SK-N-SH treated with all-trans-retinoic acid at 6 μM for 48 hours (cell line): ENCODE measurements around the gene MAML3.

Source experiments
- ATAC-seq: fragments of 200-7000 bp; cut with Tn5 transposase; 3 replicates; pipeline ENCODE4 v1.9.1; 2020; ENCODE audit warnings: mild to moderate bottlenecking, moderate library complexity
- ARNTL ChIP-seq: fragments of 450-650 bp; formaldehyde crosslinking; IDR thresholded peaks from 2 replicates; pipeline ENCODE4 v1.5.0; 2020; ENCODE audit warnings: low read depth, mild to moderate bottlenecking, moderate library complexity, borderline replicate concordance
- BACH2 ChIP-seq: fragments of 250-450 bp; sonication (Bioruptor Pico); IDR thresholded peaks from 2 replicates; pipeline ENCODE4 v1.9.0; 2021; ENCODE audit warnings: mild to moderate bottlenecking, borderline replicate concordance
- CSDC2 ChIP-seq: fragments of 250-450 bp; sonication (Bioruptor Pico); IDR thresholded peaks from 2 replicates; pipeline ENCODE4 v1.5.0; 2020; ENCODE audit warnings: mild to moderate bottlenecking, moderate library complexity
- CSRNP3 ChIP-seq: fragments of 250-450 bp; sonication (Bioruptor Pico); IDR thresholded peaks from 2 replicates; pipeline ENCODE4 v1.5.1; 2021; ENCODE audit warnings: mild to moderate bottlenecking, moderate library complexity
- ESRRG ChIP-seq: fragments of 250-450 bp; sonication (Bioruptor Pico); IDR thresholded peaks from 2 replicates; pipeline ENCODE4 v1.6.1; 2021; ENCODE audit warnings: mild to moderate bottlenecking
- GLIS3 ChIP-seq: fragments of 250-450 bp; sonication (Bioruptor Pico); IDR thresholded peaks from 2 replicates; pipeline ENCODE4 v1.5.0; 2020; ENCODE audit warnings: mild to moderate bottlenecking, moderate library complexity
- ISL1 ChIP-seq: fragments of 250-450 bp; sonication (Bioruptor Pico); IDR thresholded peaks from 2 replicates; pipeline ENCODE4 v2.1.2; 2022; ENCODE audit warnings: mild to moderate bottlenecking, moderate library complexity
- OSR1 ChIP-seq: fragments of 250-450 bp; sonication (Bioruptor Pico); IDR thresholded peaks from 2 replicates; pipeline ENCODE4 v1.8.0; 2022; ENCODE audit warnings: moderate library complexity, mild to moderate bottlenecking, inconsistent platforms
- PPARA ChIP-seq: fragments of 250-450 bp; sonication (Bioruptor Pico); IDR thresholded peaks from 2 replicates; pipeline ENCODE4 v1.5.0; 2020; ENCODE audit warnings: mild to moderate bottlenecking, borderline replicate concordance
- RARB ChIP-seq: fragments of 250-450 bp; sonication (Bioruptor Pico); IDR thresholded peaks from 2 replicates; pipeline ENCODE4 v1.8.0; 2021; ENCODE audit warnings: mild to moderate bottlenecking, moderate library complexity
- SNAI2 ChIP-seq: fragments of 250-450 bp; sonication (Bioruptor Pico); IDR thresholded peaks from 2 replicates; pipeline ENCODE4 v1.5.0; 2020; ENCODE audit warnings: mild to moderate bottlenecking, moderate library complexity
- TCF4 ChIP-seq: fragments of 250-450 bp; sonication (Bioruptor Pico); IDR thresholded peaks from 2 replicates; pipeline ENCODE4 v1.8.0; 2021; ENCODE audit warnings: mild to moderate bottlenecking, moderate library complexity, borderline replicate concordance
- TOX ChIP-seq: fragments of 250-450 bp; sonication (Bioruptor Pico); IDR thresholded peaks from 2 replicates; pipeline ENCODE4 v1.8.0; 2021; ENCODE audit warnings: mild to moderate bottlenecking, moderate library complexity, borderline replicate concordance
- ZC3H10 ChIP-seq: fragments of 250-450 bp; sonication (Bioruptor Pico); IDR thresholded peaks from 2 replicates; pipeline ENCODE4 v1.5.1; 2021; ENCODE audit warnings: mild to moderate bottlenecking, moderate library complexity
- ZFP3 ChIP-seq: fragments of 250-450 bp; sonication (Bioruptor Pico); IDR thresholded peaks from 2 replicates; pipeline ENCODE4 v1.5.0; 2020; ENCODE audit warnings: mild to moderate bottlenecking, moderate library complexity
- ZFP30 ChIP-seq: fragments of 450-650 bp; formaldehyde crosslinking; IDR thresholded peaks from 2 replicates; pipeline ENCODE4 v1.5.0; 2022; ENCODE audit warnings: mild to moderate bottlenecking, moderate library complexity
- ZNF565 ChIP-seq: fragments of 450-650 bp; formaldehyde crosslinking; conservative IDR thresholded peaks from 2 replicates; pipeline ENCODE4 v1.5.0; 2020; ENCODE audit warnings: low read depth, mild to moderate bottlenecking, moderate library complexity
- ZNF70 ChIP-seq: fragments of 450-650 bp; formaldehyde crosslinking; IDR thresholded peaks from 2 replicates; pipeline ENCODE4 v1.5.0; 2020; ENCODE audit warnings: mild to moderate bottlenecking, moderate library complexity
- ZNF8 ChIP-seq: fragments of 450-650 bp; formaldehyde crosslinking; IDR thresholded peaks from 2 replicates; pipeline ENCODE4 v1.5.0; 2020; ENCODE audit warnings: mild to moderate bottlenecking, moderate library complexity
- TF ChIP-seq, protein P1 (sequence below): fragments of 250-450 bp; sonication (Bioruptor Pico); IDR thresholded peaks from 2 replicates; pipeline ENCODE4 v1.8.0; 2020; ENCODE audit warnings: mild to moderate bottlenecking, moderate library complexity, borderline replicate concordance
- TF ChIP-seq, protein P2 (sequence below): fragments of 250-450 bp; sonication (Bioruptor Pico); IDR thresholded peaks from 2 replicates; pipeline ENCODE4 v1.5.0; 2020; ENCODE audit warnings: mild to moderate bottlenecking, moderate library complexity
- TF ChIP-seq, protein P3 (sequence below): fragments of 250-450 bp; sonication (Bioruptor Pico); IDR thresholded peaks from 2 replicates; pipeline ENCODE4 v1.5.1; 2020; ENCODE audit warnings: low read depth, mild to moderate bottlenecking, moderate library complexity

Gene MAML3

GRCh38 chr4:139740531-139741041 is 413.4 kb downstream of the MAML3 start:
- ATAC-seq: peak; percentile 96
- no peak for TF ChIP-seq ARNTL (CRISPR knock-in tag)
- 0 out of 2 replicates have a peak, but pooled peaks have one; percentile 64 for TF ChIP-seq CSRNP3 (CRISPR knock-in tag)
- TF ChIP-seq, protein P1, sequence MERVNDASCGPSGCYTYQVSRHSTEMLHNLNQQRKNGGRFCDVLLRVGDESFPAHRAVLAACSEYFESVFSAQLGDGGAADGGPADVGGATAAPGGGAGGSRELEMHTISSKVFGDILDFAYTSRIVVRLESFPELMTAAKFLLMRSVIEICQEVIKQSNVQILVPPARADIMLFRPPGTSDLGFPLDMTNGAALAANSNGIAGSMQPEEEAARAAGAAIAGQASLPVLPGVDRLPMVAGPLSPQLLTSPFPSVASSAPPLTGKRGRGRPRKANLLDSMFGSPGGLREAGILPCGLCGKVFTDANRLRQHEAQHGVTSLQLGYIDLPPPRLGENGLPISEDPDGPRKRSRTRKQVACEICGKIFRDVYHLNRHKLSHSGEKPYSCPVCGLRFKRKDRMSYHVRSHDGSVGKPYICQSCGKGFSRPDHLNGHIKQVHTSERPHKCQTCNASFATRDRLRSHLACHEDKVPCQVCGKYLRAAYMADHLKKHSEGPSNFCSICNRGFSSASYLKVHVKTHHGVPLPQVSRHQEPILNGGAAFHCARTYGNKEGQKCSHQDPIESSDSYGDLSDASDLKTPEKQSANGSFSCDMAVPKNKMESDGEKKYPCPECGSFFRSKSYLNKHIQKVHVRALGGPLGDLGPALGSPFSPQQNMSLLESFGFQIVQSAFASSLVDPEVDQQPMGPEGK (CRISPR knock-in tag): no peak
- TF ChIP-seq ISL1 (CRISPR knock-in tag): peak; percentile 87
- TF ChIP-seq ZNF8 (CRISPR knock-in tag): peak; percentile 30; the same call in 1 of the 2 replicates
- TF ChIP-seq, protein P2, sequence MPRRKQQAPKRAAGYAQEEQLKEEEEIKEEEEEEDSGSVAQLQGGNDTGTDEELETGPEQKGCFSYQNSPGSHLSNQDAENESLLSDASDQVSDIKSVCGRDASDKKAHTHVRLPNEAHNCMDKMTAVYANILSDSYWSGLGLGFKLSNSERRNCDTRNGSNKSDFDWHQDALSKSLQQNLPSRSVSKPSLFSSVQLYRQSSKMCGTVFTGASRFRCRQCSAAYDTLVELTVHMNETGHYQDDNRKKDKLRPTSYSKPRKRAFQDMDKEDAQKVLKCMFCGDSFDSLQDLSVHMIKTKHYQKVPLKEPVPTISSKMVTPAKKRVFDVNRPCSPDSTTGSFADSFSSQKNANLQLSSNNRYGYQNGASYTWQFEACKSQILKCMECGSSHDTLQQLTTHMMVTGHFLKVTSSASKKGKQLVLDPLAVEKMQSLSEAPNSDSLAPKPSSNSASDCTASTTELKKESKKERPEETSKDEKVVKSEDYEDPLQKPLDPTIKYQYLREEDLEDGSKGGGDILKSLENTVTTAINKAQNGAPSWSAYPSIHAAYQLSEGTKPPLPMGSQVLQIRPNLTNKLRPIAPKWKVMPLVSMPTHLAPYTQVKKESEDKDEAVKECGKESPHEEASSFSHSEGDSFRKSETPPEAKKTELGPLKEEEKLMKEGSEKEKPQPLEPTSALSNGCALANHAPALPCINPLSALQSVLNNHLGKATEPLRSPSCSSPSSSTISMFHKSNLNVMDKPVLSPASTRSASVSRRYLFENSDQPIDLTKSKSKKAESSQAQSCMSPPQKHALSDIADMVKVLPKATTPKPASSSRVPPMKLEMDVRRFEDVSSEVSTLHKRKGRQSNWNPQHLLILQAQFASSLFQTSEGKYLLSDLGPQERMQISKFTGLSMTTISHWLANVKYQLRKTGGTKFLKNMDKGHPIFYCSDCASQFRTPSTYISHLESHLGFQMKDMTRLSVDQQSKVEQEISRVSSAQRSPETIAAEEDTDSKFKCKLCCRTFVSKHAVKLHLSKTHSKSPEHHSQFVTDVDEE (CRISPR knock-in tag): peak; percentile 80
- peak; percentile 72 for TF ChIP-seq CSDC2 (CRISPR knock-in tag)
- TF ChIP-seq ZFP3 (CRISPR knock-in tag): peak; percentile 78; the same call in 1 of the 2 replicates
- no peak for TF ChIP-seq RARB
- TF ChIP-seq ZNF70 (CRISPR knock-in tag): peak; percentile 65
- 0 out of 2 replicates have a peak, but pooled peaks have one; percentile 15 for TF ChIP-seq ESRRG
- TF ChIP-seq ZC3H10 (CRISPR knock-in tag): 0 out of 2 replicates have a peak, but pooled peaks have one; percentile 17
- no peak; the same call in 1 of the 2 replicates for TF ChIP-seq BACH2 (CRISPR knock-in tag)
- peak; percentile 58; the same call in 1 of the 2 replicates for TF ChIP-seq PPARA
- TF ChIP-seq SNAI2 (CRISPR knock-in tag): peak; percentile 73
- TF ChIP-seq, protein P3, sequence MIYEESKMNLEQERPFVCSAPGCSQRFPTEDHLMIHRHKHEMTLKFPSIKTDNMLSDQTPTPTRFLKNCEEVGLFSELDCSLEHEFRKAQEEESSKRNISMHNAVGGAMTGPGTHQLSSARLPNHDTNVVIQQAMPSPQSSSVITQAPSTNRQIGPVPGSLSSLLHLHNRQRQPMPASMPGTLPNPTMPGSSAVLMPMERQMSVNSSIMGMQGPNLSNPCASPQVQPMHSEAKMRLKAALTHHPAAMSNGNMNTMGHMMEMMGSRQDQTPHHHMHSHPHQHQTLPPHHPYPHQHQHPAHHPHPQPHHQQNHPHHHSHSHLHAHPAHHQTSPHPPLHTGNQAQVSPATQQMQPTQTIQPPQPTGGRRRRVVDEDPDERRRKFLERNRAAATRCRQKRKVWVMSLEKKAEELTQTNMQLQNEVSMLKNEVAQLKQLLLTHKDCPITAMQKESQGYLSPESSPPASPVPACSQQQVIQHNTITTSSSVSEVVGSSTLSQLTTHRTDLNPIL (CRISPR knock-in tag): 0 out of 2 replicates have a peak, but pooled peaks have one; percentile 35
- TF ChIP-seq GLIS3 (CRISPR knock-in tag): no peak
- peak; percentile 53; the same call in 1 of the 2 replicates for TF ChIP-seq TCF4 (CRISPR knock-in tag)
- TF ChIP-seq ZNF565 (CRISPR knock-in tag): peak; percentile 67; the same call in 1 of the 2 replicates
- TF ChIP-seq, all 23 proteins: peak for 14

DNA sequence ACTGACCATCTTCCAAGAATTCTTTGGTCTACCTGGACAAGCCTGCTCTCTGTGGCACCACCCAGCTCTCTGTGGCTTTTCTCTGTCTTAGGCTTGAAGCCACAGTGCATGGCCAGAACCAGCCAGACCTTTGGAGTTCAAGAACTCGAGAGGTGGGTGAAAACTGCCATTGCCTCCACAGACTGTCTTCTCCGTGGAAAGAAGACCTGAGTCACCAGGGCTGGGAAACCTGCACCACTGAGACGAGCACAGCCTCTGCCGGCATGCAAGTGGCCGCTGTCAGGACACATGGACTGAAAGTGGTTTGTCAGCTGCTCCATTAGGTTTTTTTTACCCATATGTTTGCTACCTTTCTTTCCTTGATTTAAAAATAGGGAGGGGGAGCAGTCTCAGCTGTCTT is 413.9 kb downstream of the MAML3 start:
- peak; percentile 37 for ATAC-seq
- TF ChIP-seq ZNF70 (CRISPR knock-in tag): no peak
- TF ChIP-seq RARB: no peak
- TF ChIP-seq, protein P3 (CRISPR knock-in tag): no peak
- TF ChIP-seq ZFP30: no peak
- no peak for TF ChIP-seq ZNF565 (CRISPR knock-in tag)
- no peak for TF ChIP-seq ISL1 (CRISPR knock-in tag)
- no peak for TF ChIP-seq ZFP3 (CRISPR knock-in tag)
- no peak for TF ChIP-seq TCF4 (CRISPR knock-in tag)
- no peak for TF ChIP-seq PPARA
- TF ChIP-seq OSR1 (CRISPR knock-in tag): no peak
- no peak for TF ChIP-seq CSRNP3 (CRISPR knock-in tag)
- no peak for TF ChIP-seq ARNTL (CRISPR knock-in tag)
- TF ChIP-seq BACH2 (CRISPR knock-in tag): no peak
- TF ChIP-seq TOX (CRISPR knock-in tag): no peak
- TF ChIP-seq, protein P2 (CRISPR knock-in tag): no peak
- no peak for TF ChIP-seq CSDC2 (CRISPR knock-in tag)
- TF ChIP-seq SNAI2 (CRISPR knock-in tag): no peak
- no peak for TF ChIP-seq ZNF8 (CRISPR knock-in tag)
